ENCODE measurements around the gene LAMB2.

- no peak for TF ChIP-seq TAF1 (IDR thresholded peaks at IDR 0.05; ENCODE audit: low read depth)
- no peak for TF ChIP-seq EP300 (IDR thresholded peaks at IDR 0.05; ENCODE audit: borderline replicate concordance)
- no peak for TF ChIP-seq USF1 (IDR thresholded peaks at IDR 0.05)
- no peak for TF ChIP-seq RAD21 (IDR thresholded peaks at IDR 0.05; ENCODE audit: low read depth)
- no peak for TF ChIP-seq CREB1 (IDR thresholded peaks at IDR 0.05; ENCODE audit: low read depth)
- no peak for TF ChIP-seq REST (IDR thresholded peaks at IDR 0.05; ENCODE audit: low read depth)
- no peak for TF ChIP-seq MAX (IDR thresholded peaks at IDR 0.05)
- TF ChIP-seq EGR1 (IDR thresholded peaks at IDR 0.05), result no peak
Measured at GRCh38 chr3:49171775-49172500, 39.1 kb upstream of the LAMB2 start.

Data from Ishikawa (cell line).